DMS114 treated with DMSO at 0.1 percent for 48 hours (cell line): ENCODE results near the gene CPO.
"Not testable (repeated sequence)": the region's sequence is repeated elsewhere in the genome, so short reads cannot be mapped to it uniquely, and the experiment has no call there.

Experiments used
- DNase-seq: peaks from one replicate; lab custom pipeline; 2025; ENCODE audit not compliant: unreplicated experiment; lab: John Stamatoyannopoulos, UW

The CPO gene, protein sequence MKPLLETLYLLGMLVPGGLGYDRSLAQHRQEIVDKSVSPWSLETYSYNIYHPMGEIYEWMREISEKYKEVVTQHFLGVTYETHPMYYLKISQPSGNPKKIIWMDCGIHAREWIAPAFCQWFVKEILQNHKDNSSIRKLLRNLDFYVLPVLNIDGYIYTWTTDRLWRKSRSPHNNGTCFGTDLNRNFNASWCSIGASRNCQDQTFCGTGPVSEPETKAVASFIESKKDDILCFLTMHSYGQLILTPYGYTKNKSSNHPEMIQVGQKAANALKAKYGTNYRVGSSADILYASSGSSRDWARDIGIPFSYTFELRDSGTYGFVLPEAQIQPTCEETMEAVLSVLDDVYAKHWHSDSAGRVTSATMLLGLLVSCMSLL

GRCh38 chr2:206939340-206939739 lies at the start of gene CPO:
TSS of gene CPO (plus strand) at chr2:206939518. CDS start at chr2:206939600, 82 bp downstream.
- DNase-seq: no peak

DNA sequence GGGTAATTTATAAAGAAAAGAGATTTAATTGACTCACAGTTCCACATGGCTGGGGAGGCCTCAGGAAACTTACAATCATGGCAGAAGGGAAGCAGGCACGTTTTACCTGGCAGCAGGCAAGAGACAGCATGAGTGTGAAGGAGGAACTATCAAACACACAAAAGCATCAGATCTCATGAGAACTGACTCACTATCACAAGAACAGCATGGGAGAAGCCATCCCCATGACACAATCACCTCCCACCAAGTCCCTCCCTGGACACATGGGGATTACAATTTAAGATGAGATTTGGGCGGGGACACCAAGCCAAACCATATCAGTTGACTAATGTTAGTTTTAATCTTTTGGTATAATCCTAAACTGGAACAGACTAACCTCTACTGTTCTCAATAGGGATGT lies 49.1 kb upstream of the CPO start:
- no peak for DNase-seq

DNA sequence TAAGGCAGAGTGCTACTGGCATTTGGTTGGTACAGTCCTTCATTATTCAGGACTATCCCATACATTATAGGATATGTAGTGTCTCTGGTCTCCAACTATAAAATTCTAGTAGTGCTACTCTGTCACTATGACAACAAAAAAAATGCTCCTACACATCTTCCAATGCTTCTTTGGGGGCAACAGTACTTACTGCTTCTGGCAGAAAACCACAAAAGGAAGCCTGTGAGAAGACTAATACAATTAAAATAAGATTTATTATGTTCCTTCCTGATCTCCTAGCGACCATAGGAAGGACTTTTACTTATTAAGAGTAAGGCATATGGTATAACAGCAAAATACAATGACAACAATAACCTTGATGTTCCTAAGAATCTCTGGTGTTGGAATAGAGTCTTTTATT lies 48.4 kb upstream of the CPO start:
- no peak for DNase-seq

- no peak for DNase-seq
These were observed 24.2 kb upstream of the CPO start for GRCh38 chr2:206915121-206915520.

- DNase-seq: no peak
These were observed 21.1 kb upstream of the CPO start for GRCh38 chr2:206918263-206918662.

DNA sequence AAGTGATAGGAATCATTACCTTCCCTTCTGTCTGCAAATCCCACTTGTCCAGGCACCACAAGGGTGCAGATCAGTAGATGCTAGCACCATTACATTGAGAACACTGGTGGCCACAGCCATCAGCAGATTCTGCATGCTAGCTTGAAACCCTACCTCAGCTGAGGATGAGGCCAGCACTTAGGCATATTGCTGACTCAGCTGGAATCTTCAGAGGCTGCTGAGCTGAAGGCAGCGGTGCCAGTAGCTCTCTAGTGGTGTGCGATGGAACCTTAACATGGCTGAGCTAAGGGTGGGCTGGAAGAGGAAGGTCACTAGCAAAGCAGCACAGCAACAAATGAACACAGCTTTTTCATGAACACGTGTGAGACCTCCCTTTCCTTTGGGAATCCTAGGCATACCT lies 19.0 kb upstream of the CPO start:
- DNase-seq: no peak

DNA sequence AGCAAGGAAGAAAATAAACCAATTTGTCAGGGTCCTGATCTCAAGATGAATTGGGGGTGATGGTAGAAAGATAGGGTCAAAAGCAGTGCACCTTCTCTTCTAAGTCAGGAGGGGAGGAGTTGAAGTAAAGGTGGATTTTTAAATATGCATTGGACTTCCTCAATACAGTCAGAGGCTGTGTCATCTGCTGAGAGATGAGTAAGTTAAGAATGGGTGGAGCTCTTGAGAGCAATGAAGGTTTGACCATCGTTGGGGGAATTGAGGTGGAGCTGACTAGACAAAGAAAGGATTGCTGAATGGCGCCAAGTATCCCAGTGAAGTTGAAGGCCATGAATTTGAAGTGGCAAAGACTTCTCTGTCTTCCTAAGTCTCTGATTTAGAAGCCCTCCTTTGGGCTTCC lies 18.4 kb upstream of the CPO start:
- DNase-seq: no peak

DNA sequence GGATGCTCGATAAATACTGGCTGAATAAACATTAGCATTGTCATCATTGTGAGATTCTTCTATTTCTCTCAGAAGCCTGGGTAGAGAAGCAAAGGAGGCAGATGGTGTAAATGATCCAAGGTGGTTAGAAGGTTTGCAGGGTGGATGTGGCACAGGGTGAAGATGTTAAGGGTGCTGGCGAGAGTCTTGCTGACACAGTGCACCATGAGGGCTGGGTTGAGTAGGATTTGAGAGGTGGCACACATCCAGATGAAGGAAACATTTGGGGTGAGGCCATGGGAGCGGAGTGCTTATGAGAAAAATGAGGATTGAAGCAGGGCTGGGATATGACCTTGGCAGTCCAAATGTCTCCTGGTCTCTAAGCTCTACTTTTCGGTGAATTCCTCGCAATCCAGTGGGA lies 17.8 kb upstream of the CPO start:
- no peak for DNase-seq

DNA sequence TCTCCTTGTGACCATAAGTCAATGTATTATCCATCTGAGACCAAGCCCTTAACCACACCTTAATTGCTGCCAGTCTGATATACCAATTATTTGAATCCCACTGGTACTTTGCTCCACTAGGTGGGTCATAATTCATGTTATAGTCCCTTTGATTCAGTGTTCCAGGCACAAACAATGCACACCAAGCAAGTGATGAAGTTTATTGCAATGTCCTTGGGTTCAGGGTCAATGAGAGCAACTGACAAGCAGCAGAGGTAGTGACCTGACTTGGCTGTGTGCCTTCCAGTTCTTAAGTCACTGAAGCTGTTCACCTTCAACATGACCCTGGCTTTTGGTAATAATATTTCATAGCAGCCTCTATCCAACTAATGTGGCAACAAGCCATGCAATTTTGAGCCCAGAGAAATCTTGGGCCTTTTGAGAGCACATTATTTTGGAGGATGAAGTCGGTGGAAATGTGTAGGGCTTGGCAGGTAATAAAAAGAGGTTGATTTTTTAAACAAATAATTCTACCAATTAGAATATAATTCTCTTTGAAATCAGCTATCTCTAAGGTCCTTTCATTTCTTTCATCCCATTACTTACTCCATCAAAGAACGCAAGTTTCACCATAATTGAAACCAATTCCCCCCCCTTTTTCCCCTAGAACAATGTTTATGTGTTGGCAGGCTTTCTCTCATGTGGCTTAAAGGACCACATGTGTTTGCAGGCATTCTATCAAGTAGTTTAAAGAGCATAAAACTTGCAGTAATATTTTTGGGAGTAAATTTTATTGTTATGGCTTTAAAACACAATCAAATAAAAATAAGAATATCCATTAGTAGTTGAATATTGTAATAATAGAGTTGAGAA lies 3.1 kb upstream of the CPO start:
- DNase-seq: no peak

GRCh38 chr2:206936843-206937230 lies 2.5 kb upstream of the CPO start:
- no peak for DNase-seq

GRCh38 chr2:206937555-206937954 lies 1.8 kb upstream of the CPO start:
- DNase-seq: no peak

DNA sequence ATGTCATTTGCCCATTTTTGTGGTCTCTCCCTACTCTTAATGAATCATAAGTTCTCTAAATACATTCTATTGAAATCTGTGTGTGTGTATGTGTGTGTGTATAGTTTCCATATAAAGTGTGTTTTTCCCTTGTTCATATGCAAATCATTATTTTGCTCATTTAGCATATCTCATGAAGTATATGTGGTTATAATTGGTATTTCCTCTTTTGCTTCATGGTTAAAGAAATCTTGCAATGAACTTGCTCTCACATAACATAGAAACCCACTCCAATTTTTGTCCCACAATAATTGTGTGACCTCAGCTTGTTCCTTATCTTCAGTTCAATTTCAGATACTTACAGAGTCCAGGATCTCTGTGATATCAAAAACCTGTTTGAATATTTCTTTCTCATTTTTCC lies 1.2 kb downstream of the CPO start:
- DNase-seq: no peak

DNA sequence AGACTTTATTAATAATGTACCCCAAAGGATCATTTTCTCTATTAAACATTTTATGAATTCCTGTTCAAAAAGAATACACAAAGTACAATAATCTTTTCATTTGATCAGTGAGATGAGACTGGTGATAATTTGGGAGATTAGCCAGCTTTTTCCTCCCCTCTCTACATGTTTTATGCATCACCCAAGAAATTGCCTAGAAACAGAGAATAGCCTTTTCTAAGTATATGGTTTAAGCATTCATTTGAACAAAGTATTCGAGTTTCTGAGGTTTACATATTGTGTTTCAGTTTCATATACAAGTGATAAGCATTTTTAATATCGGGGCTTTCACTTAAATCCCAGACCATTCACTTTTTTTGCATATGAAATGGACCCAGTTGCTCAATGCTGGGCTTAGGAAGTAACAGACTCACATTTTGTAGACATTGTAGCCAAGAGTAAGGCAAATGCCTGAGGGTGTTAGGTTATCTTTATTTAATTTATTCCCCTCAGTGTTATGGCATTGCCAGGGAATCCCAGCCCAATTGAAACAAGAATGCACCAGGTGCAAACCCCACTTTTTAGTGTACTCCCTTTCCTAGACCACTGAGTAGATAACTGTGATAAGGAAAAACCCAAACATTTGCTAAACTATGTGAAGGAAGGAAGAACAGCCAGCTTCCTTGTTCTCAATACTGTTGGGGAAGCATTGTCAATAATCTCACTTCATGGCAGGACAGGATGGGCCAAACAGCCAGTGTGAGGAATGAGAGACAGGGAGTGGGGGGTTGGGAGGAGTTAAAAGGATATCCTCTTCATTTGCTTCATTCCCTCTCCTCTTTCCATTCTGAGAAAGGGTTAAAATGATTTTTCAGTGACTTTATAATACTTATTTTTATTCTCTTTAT lies 3.5 kb downstream of the CPO start:
- no peak for DNase-seq

DNA sequence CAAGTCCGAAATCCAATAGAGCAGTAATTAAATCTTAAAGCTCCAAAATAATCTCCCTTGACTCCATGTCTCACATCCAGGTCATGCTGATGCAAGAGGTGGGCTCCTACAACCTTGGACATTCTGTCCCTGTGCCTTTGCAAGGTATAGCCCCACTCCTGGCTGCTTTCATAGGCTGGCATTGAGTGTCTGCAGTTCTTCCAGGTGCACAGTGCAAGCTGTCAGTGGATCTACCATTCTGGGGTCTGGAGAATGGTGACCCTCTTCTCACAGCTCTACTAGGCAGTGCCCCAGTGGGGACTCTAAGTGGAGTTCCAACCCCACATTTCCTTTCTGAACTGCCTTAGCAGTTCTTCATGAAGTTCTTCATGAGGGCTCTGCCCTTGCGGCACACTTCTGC lies 14.1 kb downstream of the CPO start:
- not testable (repeated sequence) for DNase-seq

DNA sequence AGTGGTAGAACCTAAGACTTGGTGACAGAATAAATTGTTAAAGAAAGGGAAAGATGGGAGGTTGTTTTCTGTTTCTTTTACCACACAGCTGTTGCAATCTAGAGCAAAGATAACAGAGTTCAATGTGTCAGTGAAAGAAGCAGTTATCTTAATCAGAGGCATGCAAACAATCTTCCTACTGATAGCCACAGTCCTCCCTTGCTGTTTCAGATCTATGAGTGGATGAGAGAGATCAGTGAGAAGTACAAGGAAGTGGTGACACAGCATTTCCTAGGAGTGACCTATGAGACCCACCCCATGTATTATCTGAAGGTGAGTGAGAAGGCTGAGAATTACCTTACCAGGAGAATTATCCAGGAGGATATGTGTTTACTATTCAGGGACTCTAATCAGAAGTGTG lies 15.9 kb downstream of the CPO start:
- no peak for DNase-seq

DNA sequence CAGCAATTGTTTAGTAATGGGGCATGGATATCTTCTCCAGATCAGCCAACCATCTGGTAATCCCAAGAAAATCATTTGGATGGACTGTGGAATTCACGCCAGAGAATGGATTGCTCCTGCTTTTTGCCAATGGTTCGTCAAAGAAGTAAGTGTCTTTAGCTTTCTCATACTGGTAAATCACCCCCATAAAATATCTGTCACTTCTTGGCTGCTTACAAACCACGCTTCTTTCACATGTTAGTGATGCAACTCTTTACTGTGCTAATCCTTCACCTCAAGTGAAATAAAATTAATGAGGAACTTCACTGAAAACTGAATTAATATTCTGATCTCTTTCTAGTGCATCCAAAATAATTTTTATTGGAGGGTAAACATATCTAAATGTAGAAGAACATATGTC lies 18.9 kb downstream of the CPO start:
- DNase-seq: no peak

DNA sequence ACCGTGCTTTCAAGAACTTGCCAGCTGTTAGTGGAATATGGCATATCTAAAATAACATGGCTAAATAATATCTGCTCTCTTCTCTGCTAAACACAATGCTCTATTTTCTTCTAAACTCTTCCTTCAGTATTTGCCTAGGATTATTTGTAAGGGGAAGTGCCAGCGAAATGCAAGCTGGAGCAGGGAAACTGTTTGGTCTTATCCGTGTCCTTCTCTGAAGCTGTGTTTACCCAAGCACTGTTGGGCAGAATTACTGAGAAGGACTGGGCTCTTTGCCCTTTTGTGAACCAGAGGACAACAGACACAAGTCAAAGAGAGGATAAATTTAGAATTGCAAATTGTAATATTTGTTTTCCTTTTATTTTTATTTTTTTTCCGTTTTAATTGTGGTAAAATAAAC lies 23.6 kb downstream of the CPO start:
- no peak for DNase-seq

DNA sequence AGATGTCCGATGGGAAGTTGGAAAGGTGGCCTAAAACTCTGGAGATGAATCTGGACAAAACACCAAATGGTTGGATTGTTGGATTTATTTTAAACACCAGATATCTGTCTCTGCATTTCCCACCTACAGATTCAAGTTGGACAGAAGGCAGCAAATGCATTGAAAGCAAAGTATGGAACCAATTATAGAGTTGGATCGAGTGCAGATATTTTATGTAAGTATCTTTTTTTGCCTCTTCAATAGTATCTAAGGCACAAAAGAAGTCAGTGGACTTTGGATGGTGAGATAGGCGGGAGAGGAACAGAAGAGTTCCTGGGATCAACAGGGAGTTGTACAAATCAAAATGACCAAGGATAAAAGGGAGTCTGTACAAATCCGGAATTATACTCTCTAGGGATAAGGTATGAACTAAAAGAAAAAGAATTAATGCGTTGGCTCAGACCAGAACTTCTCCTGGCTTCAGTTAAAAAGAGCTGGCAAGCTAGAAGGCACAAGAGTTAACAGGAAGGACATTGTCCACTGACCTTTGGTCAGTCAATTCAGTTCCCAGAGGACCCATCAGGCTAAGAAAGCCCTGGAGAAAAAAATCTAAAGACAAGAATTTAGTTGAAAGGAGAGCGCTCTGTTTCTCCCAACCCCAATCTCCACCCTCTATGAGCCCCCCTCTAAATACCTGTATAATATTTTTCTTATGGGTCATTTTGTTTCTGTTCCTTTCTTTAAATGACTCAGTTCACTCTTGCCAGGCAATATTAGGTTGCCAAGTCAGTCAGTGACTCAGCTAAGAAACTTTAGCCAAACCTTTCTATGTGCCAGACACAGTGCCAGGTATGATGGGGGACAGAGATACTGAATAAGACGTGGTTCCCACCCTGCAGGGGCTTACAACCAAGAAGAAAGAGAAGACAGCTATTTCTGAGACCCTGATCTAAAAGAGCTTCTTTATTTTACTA lies 29.1 kb downstream of the CPO start:
- no peak for DNase-seq

GRCh38 chr2:206969192-206969591 lies 29.9 kb downstream of the CPO start:
- no peak for DNase-seq
